AG09309 (cell line): ENCODE measurements around the gene TMEM232.

Source experiments
- DNase-seq: peaks from one replicate; pipeline ENCODE4 v3.0.0-alpha.2; 2010; ENCODE audit warnings: low read depth
- H3K4me3 ChIP-seq: 2 replicates; pipeline ENCODE4 v1.5.1; 2011; ENCODE audit warnings: mild to moderate bottlenecking, low read depth, low read length, moderate library complexity; ENCODE audit not compliant: control insufficient read depth
- CTCF ChIP-seq: IDR thresholded peaks from 2 replicates; pipeline ENCODE4 v1.5.1; 2011; ENCODE audit warnings: mild to moderate bottlenecking, low read depth, low read length, inconsistent platforms; ENCODE audit not compliant: insufficient read depth, control insufficient read depth; ENCODE audit errors: missing control alignments

TMEM232 gene

GRCh38 chr5:110377943-110378342 is 348.5 kb downstream of the TMEM232 start:
- no peak for DNase-seq
- H3K4me3 ChIP-seq: no peak overlapping the region
- no peak for TF ChIP-seq CTCF

- no peak for DNase-seq
- no peak overlapping the region for H3K4me3 ChIP-seq
- TF ChIP-seq CTCF: no peak
Measured at GRCh38 chr5:110377361-110377760, 349.1 kb downstream of the TMEM232 start.

- TF ChIP-seq CTCF: no peak
- H3K4me3 ChIP-seq: no peak overlapping the region
- no peak for DNase-seq
Measured at GRCh38 chr5:110376281-110376951, 350.1 kb downstream of the TMEM232 start.

- no peak overlapping the region for H3K4me3 ChIP-seq
- no peak for DNase-seq
- no peak for TF ChIP-seq CTCF
Measured at GRCh38 chr5:110371725-110372041, 354.8 kb downstream of the TMEM232 start.

- no peak for DNase-seq
- no peak for TF ChIP-seq CTCF
- H3K4me3 ChIP-seq: no peak overlapping the region
Measured at GRCh38 chr5:110371011-110371724, 355.3 kb downstream of the TMEM232 start.
